Measurements from ENCODE around the gene BDKRB1.

DNA sequence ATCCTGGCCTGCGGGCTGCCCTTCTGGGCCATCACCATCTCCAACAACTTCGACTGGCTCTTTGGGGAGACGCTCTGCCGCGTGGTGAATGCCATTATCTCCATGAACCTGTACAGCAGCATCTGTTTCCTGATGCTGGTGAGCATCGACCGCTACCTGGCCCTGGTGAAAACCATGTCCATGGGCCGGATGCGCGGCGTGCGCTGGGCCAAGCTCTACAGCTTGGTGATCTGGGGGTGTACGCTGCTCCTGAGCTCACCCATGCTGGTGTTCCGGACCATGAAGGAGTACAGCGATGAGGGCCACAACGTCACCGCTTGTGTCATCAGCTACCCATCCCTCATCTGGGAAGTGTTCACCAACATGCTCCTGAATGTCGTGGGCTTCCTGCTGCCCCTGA lies 15.4 kb upstream of the BDKRB1 start:
- TF ChIP-seq, protein P1, sequence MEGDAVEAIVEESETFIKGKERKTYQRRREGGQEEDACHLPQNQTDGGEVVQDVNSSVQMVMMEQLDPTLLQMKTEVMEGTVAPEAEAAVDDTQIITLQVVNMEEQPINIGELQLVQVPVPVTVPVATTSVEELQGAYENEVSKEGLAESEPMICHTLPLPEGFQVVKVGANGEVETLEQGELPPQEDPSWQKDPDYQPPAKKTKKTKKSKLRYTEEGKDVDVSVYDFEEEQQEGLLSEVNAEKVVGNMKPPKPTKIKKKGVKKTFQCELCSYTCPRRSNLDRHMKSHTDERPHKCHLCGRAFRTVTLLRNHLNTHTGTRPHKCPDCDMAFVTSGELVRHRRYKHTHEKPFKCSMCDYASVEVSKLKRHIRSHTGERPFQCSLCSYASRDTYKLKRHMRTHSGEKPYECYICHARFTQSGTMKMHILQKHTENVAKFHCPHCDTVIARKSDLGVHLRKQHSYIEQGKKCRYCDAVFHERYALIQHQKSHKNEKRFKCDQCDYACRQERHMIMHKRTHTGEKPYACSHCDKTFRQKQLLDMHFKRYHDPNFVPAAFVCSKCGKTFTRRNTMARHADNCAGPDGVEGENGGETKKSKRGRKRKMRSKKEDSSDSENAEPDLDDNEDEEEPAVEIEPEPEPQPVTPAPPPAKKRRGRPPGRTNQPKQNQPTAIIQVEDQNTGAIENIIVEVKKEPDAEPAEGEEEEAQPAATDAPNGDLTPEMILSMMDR (IDR thresholded peaks at IDR 0.05; ENCODE audit: low read depth, low read length), result no peak
- no peak for TF ChIP-seq EZH2phosphoT487 (IDR thresholded peaks at IDR 0.05; ENCODE audit: low read depth)

Data from OCI-LY3 (cell line).